Kidney capillary endothelial cell (primary cell): ENCODE measurements around the gene TSFM.
A peak's percentile ranks its signal among the peaks of the same experiment; 100 is the strongest.

Experiments used
- DNase-seq: peaks from one replicate; pipeline ENCODE4 v3.0.0-alpha.2; 2018; ENCODE audit warnings: low spot score

TSFM gene

DNA sequence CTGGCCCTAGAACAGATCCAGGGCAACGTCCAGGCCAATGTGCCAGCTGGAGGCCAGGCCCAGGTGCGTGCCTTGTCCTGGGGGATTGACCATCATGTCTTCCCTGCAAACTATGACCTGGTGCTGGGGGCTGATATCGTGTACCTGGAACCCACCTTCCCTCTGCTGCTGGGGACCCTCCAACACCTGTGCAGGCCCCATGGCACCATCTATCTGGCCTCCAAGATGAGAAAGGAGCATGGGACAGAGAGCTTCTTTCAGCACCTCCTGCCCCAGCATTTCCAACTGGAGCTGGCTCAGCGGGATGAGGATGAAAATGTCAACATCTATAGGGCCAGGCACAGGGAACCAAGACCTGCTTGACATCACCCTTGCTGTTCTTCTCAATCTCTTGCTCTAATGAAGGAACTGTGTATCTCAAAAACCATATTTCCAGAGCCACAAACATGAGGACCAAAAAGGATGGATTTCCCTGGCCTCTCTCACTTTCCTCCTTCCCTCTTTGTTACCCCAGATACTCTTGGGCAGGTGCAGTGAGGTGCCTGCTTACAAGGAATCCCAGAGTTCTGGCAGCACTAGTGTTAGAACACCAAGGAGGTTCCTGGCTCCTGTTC, 2.2 kb upstream of the TSFM start:
- DNase-seq: no peak

DNA sequence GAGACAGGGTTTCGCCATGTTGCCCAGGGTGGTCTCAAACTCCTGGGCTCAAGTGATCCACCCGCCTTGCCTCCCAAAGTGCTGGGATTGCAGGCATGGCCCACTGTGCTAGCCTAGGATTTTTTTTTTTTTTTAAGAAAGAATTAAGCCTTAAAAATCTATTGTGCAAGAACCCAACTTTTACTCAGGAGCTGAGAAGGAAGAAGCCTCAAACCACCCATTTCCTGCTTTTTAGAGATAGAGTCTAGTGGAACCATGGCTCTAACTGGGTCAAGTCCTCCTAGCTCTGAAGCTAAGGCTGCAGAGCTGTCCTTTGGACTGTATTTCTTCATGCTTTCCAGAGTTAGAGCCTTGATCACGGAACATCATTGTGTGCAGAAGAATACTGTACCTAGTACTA, 1.3 kb upstream of the TSFM start:
- DNase-seq: no peak

DNA sequence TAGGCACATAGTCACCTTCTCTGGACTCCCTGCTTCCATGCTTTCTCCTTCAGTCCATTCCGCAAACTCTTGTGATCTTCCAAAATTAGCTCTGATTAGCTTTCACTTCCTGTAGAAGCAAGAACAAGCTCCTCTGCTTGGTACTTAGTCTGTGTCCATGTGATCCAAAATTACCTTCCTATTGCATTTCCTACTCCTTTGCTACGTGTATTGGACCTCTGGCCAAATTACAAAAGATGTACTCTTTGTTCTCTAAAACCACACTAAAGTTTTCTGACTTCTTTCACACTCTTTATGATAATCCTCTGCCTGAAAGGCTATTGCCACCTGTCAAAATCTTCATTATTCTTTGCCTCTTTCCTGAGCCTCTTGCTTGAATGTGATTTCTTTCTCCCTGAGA, 786 bp upstream of the TSFM start:
- DNase-seq: no peak

DNA sequence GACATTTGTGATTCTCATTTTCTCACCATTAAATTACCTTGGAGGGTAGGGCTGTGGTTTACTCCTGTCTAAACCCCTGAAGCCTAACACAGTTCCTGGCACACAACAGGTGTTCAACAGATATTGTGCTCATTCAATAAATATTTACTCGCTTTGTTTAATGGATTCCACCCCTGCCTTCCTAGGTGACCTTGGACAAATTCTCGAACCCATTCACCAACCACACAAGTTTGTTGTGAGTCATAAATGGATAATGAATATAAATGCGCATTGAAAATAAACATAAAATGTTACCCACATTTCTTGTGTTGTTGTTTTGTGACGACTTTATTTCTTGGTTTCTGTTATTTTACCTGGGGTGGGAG, 362 bp upstream of the TSFM start:
- DNase-seq: no peak

DNA sequence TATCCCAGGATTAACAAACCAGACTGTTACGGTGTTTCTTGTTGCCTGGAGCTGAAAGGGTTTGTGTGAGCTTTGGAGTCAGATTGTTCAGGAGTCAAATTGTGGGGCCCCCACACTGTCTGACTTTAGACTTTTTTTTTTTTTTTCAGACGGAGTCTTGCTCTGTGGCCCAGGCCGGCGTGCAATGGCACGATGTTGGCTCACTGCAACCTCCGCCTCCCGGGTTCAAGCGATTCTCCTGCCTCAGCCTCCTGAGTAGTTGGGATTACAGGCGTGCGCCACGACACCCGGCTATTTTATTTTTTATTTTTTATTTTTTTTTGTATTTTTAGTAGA, 847 bp downstream of the TSFM start:
- DNase-seq: no peak

DNA sequence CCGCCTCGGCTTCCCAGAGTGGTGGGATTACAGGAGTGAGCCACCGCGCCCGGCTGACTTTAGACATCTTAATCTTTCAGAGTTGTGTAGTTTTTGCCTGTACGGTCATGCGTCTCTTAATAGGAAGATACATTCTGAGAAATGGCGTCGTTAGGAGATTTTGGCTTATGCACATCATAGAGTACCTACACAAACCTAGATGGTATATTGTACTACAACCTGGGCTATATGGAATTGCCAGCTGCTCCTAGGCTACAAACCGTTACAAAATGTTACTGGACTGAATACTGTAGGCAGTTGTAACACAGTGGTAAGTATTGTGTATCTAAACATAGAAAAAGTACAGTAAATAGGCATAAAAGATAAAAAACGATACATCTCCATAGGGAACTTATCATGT, 1.3 kb downstream of the TSFM start:
- no peak for DNase-seq

DNA sequence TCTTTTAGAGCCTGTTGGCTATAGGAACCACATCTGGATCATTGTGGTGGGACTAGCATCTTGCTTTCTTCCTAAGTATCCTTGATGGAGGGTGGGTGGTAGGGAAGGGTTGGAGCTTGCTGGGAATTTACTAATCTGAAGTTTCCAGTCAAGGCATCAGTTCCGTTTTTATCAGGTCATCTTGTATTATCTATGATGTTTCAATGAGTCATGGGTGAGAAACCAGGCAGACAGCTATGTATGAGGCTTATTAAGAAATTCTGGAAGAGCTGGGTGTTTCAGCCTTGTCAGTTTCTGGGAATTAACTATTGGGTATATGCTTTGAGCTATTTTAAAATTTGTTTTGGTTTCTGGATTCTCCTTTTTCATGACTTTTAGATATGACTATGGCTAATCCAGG, 11.3 kb downstream of the TSFM start:
- peak; percentile 21 for DNase-seq

DNA sequence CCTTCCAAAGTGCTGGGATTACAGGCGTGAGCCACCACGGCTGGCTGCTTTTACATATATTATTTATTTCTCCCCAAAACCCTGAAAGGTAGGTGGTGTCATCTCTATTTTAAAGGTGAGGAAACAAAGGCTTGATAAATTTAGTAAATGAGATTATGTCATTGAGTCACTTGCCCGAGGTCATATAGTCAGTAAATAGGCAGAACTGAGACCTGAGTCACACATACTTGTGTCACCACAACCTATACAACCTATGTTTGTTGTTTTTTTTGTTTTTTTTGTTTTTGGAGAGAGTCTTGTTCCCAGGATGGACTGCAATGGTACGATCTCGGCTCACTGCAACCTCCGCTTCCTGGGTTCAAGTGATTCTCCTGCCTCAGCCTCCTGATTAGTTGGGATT, 12.8 kb downstream of the TSFM start:
- DNase-seq: no peak

DNA sequence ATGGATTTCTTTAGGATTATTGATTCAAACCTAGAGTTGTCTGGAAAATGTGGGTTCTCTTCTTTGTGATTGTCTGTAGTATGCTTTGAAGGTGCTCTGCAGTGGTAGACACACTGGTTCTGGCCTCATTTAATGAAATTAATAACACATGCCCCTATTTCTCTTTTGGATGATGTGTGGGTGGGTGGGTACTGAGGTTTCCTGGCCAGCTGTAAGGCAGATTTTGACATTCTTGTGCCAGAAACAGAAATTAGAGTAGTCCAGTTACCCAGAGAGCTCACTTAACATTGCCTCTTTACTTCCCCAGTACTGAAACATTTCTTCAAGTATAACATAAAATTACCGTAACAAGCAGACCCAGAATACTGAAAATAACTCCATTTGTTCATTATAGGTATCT, 14.4 kb downstream of the TSFM start:
- no peak for DNase-seq

DNA sequence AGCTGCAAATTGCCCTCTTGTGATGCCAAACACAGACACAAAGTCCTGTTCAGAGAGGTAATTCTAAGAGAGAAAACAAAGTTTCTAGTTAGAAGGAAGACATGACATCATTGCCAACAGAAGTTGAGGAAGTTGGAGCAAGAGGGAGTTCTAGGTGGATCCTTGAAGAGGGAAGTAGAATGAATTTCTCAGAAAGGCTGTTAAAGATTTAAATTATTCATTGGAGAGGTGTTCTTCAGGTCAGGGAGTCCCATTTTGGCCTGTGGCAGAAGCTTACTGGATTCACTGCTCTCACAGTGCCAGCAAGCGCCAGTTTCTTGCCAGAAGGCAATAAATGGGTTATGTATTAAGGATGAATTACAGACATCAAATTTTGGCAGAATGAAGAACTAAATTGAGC, 15.3 kb downstream of the TSFM start:
- DNase-seq: no peak

DNA sequence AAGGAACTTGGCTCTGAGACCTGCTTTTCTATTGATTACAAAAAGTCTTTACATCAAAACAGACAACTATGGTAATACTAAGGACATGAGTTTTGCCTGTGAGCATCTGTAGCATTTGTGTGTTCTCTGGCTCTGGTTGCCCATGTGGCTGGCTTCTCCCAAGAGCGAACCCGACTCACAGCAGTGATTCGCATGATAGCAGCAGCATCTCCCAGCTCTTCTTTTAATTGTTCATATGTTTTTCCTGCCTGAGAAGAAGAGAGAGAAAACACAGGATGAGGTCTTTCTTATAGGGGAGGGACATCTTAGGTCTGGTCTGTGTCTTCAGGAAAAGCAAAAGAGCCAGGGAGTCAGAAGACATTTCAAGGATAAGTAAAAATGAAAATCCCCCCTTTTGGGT, 18.4 kb downstream of the TSFM start:
- no peak for DNase-seq

DNA sequence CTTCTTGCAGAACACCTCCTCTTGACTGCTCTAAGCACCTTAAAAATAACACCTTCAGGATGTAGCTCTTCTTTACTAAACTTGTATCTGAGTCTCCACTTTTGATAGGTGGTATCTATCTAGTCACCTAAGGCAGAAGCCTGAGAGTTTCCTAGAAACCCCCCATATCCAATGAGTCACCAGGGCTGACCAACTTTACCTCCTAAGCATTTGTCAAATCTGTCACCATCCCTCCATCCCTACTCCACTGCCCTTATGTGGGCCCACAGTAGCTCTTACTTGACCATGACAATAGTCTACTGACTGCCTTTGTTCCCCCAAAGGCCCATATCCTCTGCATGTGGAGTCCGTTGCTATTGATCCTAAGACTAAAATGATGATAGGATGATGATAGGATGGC, 20.0 kb downstream of the TSFM start:
- DNase-seq: no peak

DNA sequence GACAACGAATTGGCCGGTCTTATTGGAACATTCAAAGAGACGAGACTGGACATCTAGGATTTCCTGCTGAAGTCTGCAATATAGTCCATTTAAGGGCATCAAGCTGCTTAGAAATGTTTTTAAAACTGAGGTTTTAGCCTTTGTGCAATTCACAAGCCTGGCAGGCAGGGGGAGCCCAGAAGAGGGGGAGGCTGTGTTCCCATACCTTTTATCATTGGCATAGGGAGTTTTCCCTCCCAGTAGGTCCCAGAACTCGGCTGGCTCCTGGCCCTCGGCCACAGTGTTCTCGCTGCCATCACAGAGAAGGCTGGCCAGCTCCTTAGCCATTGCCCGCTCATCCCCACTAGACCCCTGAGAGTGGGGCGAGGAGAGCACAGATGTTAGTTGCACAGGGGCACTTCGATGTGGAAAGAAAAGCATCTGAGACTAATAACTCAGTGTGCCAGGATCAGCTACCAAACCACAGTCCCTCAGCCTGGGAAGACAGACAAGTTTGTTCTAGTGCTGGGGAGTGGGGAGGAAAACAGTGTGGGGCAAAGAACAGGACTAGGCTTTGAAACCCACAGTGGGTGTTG, 20.8 kb downstream of the TSFM start:
- DNase-seq: peak; percentile 31

DNA sequence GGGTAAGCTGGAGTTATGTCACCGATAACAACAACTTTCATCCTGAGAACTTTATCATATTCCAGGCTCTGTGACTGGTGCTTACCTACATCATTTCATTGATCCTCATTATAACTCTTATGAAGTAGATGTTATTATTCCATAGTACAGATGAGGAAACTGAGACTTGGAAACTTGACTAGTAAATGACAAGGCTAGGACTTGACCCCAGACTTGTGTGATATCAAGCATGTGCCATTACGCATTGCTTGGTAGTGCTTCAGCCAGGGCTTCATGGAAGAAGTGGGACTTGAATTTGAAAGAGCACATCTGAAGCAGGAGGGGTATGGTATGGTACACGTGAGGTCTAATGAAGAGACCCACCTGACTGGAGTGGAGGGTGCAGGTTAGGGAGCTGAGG, 24.1 kb downstream of the TSFM start:
- DNase-seq: no peak

DNA sequence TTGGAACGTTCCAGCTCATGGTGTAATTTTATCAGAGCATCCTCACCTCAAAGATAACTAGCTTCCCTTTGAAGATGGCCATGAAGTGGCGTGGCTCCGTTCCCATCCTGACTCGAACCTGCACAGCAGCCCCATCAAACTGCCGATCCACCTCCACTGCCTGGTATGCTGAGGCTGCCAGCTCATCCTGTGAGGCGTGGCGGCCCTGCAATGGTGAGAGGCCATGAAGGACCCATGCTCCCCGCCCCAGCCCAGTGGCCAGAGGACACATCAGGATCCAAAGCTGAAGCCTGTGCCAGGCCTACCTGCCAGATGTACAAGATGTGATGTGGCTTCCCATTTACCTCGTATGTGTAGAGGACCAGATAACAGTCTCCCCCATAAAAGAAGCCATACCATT, 24.7 kb downstream of the TSFM start:
- DNase-seq: no peak

DNA sequence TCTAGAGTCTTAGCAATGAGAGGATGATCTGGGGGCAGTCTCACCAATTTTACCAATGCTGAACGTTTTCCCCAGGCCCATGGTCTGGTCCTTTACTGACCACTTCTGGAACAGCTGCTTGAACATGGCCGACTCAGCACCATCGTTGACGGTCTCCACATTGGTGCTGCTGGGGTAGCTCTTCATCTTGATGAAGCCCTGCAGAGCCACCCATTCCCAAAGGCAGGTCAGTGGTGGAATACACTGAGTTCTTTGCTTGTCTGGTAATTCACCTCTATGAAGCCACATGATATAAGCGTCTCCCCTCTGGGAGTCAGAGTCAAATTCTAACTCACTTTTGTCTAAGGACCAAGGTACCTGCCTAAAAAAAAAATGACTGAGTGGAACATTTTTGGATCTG, 25.8 kb downstream of the TSFM start:
- DNase-seq: no peak

DNA sequence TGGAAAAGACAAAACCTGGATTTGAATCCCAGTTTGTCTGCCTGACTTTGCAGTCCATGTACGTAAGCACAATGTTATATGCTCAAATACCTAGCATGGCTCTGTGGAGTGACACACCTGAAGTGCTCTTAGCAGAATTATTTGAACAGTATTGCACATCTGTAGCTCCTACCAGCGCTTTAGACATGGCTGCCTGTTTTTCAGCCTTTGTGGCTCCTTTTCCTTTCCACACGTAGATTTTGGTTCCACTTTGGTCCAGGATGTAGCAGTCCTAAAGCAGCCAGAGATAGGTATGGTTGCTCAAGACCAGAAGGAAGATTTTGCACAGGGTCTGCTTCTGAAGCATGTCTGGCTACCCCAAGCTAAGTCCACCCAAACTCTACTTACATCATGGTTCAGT, 26.8 kb downstream of the TSFM start:
- no peak for DNase-seq

DNA sequence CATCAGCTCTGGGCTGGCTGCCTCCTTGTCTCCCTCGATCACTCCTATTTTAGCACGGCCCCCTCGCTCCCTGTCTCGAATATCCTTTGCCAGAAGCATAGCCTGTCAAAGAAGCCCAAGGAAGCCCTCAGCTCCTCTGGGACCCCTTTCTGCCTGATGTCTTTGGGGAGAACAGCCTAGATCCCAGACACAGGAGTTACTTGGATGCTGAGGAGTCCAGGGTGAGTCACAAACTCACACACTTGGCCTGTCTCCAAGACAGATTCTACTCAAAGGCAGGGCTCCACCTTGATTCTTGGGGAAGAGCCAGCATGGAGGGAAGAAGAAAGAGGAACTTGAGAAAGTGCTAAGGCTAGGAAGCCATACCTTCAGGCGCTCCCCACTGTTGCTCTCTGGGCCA, 27.9 kb downstream of the TSFM start:
- DNase-seq: no peak

DNA sequence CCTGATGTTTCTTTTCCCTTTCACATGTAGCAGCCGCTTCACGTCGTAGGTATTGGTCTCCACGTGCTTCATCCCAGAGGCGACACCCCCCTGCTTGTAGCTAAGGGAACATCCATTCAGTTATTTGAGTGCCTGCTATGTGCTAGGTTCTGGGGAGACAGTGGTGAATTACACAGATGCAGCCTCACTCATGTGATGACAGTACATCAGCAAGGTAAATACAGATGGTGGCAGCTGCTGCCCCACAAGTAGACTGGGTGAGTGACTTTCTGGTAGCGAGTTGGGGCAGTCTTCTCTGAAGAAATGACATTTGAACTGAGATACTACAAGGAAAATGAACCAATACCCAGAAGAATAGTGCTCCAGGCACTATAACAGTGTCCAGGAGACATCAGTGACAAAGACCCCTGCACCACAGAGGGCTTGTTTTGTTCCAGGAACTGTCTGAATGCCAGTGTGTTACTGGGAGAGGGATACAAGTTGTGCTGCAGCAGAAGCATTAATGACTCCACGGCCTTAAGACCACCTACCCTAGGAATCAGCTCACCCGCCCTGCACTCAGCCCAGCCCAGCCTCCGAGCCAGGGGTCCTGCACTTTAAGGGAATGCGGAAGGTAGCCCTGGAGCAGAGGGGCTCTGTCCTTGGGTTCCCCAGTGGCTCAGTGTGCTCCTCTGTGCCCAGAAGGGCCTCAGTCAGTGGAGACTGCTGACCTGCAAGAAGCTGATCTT, 28.6 kb downstream of the TSFM start:
- no peak for DNase-seq

DNA sequence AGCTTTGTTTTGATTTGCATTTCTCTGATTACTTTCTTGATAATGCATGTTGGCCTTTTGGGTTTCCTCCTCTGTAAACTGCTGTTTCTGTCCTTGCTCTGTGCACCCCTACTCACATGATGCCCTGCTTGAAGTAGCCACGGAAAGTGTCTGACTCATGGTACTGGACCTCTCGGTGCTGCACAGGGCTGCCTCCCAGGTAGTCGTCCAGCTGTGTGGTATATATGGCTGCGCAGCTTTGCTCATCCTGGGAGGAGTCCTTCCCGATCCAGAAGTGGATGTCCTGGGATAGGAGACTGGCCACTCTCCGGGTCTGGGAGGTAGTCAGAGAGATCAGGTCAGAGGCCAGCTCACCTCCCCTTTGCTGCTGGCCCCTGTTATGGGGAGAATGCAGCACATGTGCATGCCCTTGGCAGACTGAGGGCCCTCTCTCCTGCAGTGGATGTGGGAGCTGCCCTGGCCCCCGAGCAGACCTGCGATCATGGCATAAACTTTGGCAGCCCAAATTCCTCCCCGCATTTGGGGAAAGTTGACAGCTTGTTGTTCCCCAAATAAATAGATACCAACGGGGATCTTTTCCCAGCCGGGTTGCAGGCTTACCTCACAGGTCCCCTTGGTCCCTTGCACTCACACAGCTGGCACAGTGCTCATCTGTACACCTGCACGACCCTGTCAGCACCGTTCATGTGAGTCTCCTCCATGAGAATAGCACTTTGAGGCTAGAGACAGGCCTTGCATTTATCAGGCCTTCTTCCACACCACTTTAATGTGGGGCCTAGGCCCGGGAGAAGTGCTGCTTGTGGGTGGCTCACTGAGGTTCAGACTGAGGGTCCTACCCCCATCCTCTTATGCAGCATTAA, 30.8 kb downstream of the TSFM start:
- DNase-seq: no peak

DNA sequence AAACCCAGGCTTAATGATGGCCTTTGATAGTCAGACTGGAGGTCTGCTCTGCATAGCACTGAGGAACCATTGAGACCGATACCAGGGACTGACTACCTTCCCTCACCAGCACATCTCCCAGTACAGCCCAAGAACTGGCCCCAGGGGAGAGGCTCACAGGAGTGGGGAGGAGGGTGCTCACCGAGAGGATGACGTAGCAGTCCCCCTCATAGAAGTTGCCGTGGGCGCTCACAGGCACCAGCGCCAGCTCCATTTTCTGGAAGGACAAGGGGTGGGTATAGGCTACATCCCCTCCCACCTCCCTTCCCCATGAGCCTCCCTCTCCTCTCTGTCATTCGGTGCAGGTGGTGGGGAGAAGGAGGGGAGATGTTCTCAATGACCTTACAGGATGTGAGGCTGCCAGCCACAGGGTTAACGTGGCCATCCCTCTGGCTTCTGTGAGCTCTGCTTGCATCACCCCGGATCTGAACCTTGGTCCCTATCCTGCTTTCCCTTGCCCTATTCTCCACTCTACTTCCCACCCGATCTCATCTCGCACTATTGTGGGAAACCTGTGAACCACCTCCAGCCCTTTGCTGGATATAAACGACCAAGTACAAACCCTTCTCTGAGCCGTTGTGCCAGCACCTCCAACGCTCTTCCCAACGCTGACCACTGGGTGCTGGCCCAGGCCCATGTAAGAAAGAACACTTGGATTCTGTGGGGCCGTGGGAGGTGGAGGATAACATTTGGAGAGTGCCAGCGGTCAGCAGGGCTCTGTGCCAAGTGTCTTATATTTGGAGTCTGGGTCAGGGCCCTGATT, 31.6 kb downstream of the TSFM start:
- no peak for DNase-seq
